ENCODE data around the gene PIGT. TPM values are rescaled to one million over a fixed set of nuclear protein-coding genes. Genes with fewer than 3 reads are reported as not detected.

Gene PIGT
- total RNA-seq, 1 experiment from 2014 or later, result 71.4 TPM

GRCh38 chr20:45410887-45411286, 5.1 kb upstream of the PIGT start:
- ChIA-PET POLR2A (interaction anchor here (1.0 kb wide), 1 partner anchor 65 kb away, joined by 3 read pairs; no protein-coding TSS in a partner anchor), CTCF (interaction anchor here (0.6 to 1.0 kb wide), 2 partner anchors 19 to 26 kb away, joined by 3 to 5 read pairs; no protein-coding TSS in a partner anchor), RAD21 (ENCODE audit: low non-redundant PET in 1 of 2, low total read pairs in 2 of 2, uncharacterized antibody in 2 of 2, unreplicated experiment in 2 of 2) (no interaction called here)
- no peak overlapping the region for H3K9ac ChIP-seq (ENCODE audit: low read length)
- no peaks in the 10 kb centered on the region for H4K20me1 ChIP-seq (ENCODE audit: insufficient read depth)
- H3K79me2 ChIP-seq (ENCODE audit: insufficient read depth, low read length), result peaks cover 15% of the 10 kb centered on the region; the same call in 1 of the 2 replicates
- H3K4me2 ChIP-seq (ENCODE audit: low read length), result no peak overlapping the region
- H3K27ac ChIP-seq (ENCODE audit: low read depth, low read length), result no peak overlapping the region
- H3K36me3 ChIP-seq (ENCODE audit: control insufficient read depth in 1 of 2, insufficient read depth in 2 of 2, low read length in 2 of 2), result peaks cover 8 to 11% of the 10 kb centered on the region in 2 experiments; a peak in 2 of 4 replicates
- H3K4me3 ChIP-seq (replicated peaks in 1 of 2; ENCODE audit: low read depth in 1 of 2, low read length in 2 of 2), result no peak overlapping the region
- no TSS peak for BruUV-seq (replicated peaks)
- ATAC-seq (no peak), DNase-seq (ENCODE audit: low read depth, low spot score) (no peak)
- no peak overlapping the region for H2AFZ ChIP-seq (ENCODE audit: low read depth, low read length, poor library complexity, severe bottlenecking)
- H3K9me3 ChIP-seq (ENCODE audit: control insufficient read depth in 1 of 2, insufficient read depth in 1 of 2, low read depth in 1 of 2, low read length in 2 of 2), result no peaks in the 10 kb centered on the region
- intact Hi-C loops (cut with micrococcal nuclease), result no loop called here
- no peaks in the 10 kb centered on the region for H3K9me2 ChIP-seq (ENCODE audit: insufficient read depth)
- TF ChIP-seq TCF7L2 (IDR thresholded peaks at IDR 0.05; ENCODE audit: borderline replicate concordance, extremely low read depth, insufficient read depth, insufficient read length) (no peak), YY1 (IDR thresholded peaks at IDR 0.05; ENCODE audit: extremely low read depth, insufficient replicate concordance, low read depth, low read length) (no peak), SRF (IDR thresholded peaks at IDR 0.05; ENCODE audit: low read depth) (no peak), CBX3 (IDR thresholded peaks at IDR 0.05; ENCODE audit: low read depth) (no peak), ZBTB33 (IDR thresholded peaks at IDR 0.05; ENCODE audit: extremely low read depth, insufficient replicate concordance, low read length) (no peak), SP1 (IDR thresholded peaks at IDR 0.05; ENCODE audit: low read depth) (no peak), EZH2 (IDR thresholded peaks at IDR 0.05) (no peak), ELF1 (IDR thresholded peaks at IDR 0.05; ENCODE audit: borderline replicate concordance, low read depth) (no peak), JUND (IDR thresholded peaks at IDR 0.05) (no peak), SIN3A (IDR thresholded peaks at IDR 0.05; ENCODE audit: low read depth) (no peak), EZH2phosphoT487 (IDR thresholded peaks at IDR 0.05; ENCODE audit: borderline replicate concordance) (no peak), POLR2A (IDR thresholded peaks at IDR 0.05; ENCODE audit: borderline replicate concordance, extremely low read depth, insufficient read depth, insufficient read length) (no peak), MAX (IDR thresholded peaks at IDR 0.05) (no peak), ZNF274 (IDR thresholded peaks at IDR 0.05; ENCODE audit: low read depth, low read length) (no peak), CEBPB (IDR thresholded peaks at IDR 0.05; ENCODE audit: low read depth) (no peak)
- TF ChIP-seq, protein P1, sequence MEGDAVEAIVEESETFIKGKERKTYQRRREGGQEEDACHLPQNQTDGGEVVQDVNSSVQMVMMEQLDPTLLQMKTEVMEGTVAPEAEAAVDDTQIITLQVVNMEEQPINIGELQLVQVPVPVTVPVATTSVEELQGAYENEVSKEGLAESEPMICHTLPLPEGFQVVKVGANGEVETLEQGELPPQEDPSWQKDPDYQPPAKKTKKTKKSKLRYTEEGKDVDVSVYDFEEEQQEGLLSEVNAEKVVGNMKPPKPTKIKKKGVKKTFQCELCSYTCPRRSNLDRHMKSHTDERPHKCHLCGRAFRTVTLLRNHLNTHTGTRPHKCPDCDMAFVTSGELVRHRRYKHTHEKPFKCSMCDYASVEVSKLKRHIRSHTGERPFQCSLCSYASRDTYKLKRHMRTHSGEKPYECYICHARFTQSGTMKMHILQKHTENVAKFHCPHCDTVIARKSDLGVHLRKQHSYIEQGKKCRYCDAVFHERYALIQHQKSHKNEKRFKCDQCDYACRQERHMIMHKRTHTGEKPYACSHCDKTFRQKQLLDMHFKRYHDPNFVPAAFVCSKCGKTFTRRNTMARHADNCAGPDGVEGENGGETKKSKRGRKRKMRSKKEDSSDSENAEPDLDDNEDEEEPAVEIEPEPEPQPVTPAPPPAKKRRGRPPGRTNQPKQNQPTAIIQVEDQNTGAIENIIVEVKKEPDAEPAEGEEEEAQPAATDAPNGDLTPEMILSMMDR (IDR thresholded peaks at IDR 0.05 in 2 of 3, conservative IDR thresholded peaks at IDR 0.05 in 1 of 3; ENCODE audit: borderline replicate concordance in 1 of 3, insufficient read depth in 1 of 3, low read depth in 2 of 3, low read length in 2 of 3), result no peak
- peaks cover 2 to 23% of the 10 kb centered on the region in 2 experiments; a peak in 3 of 4 replicates for H3K4me1 ChIP-seq (ENCODE audit: control insufficient read depth in 1 of 2, insufficient read depth in 2 of 2, low read length in 2 of 2)
- no peaks in the 10 kb centered on the region for H3K27me3 ChIP-seq (ENCODE audit: insufficient read depth, low read length)
